H1 (cell line): Measurements from ENCODE around the gene ZFP36L1. TPM values are rescaled to one million over a fixed set of nuclear protein-coding genes. Genes with fewer than 3 reads are reported as not detected.

Experiments
- ATF2 ChIP-seq: IDR thresholded peaks from 2 replicates; pipeline ENCODE4 v1.6.1; 2012; ENCODE audit warnings: low read length, inconsistent platforms
- BRCA1 ChIP-seq: IDR thresholded peaks from 2 replicates; pipeline ENCODE4 v1.6.1; 2012; ENCODE audit warnings: low read depth, low read length, improper control_type of control experiment
- GABPA ChIP-seq: IDR thresholded peaks from 2 replicates; pipeline ENCODE4 v1.6.1; 2011; ENCODE audit warnings: mild to moderate bottlenecking, low read length, moderate library complexity, borderline replicate concordance; ENCODE audit not compliant: insufficient read depth
- KDM4A ChIP-seq: IDR thresholded peaks from one replicate; pipeline ENCODE4 v1.7.1; 2012; ENCODE audit warnings: low read depth, mild to moderate bottlenecking, moderate library complexity, low read length, inconsistent platforms; ENCODE audit not compliant: severe bottlenecking
- SP4 ChIP-seq: IDR thresholded peaks from 2 replicates; pipeline ENCODE4 v1.6.1; 2012; ENCODE audit warnings: low read length, inconsistent platforms
- TAF1 ChIP-seq: IDR thresholded peaks from 2 replicates; pipeline ENCODE4 v1.6.1; 2011; ENCODE audit warnings: mild to moderate bottlenecking, low read depth, low read length
- ZNF274 ChIP-seq: IDR thresholded peaks from 2 replicates; pipeline ENCODE4 v1.7.0; 2012; ENCODE audit warnings: low read length, borderline replicate concordance; ENCODE audit errors: extremely low read depth
- polyA plus RNA-seq, 7 experiments: library from polyadenylated mRNA; depleted of rRNA in 3 of 7; stranded (reverse) in 5 of 7; unstranded in 2 of 7; fragments of >200 nt in 5 of 7; fragments of 200-250 nt in 2 of 7; gene quantifications; 1 replicate in 5 of 7; 2 replicates in 1 of 7; 4 replicates in 1 of 7; pipeline versions ENCODE4 v1.2.1 to v1.2.3, GENCODE V29; 2011 to 2013; ENCODE audit warnings: missing spikeins in 2 of 7, mixed read lengths in 2 of 7
- total RNA-seq: library from RNA; stranded (reverse); fragmentation: NEBNext Ultra II Directional; extraction: Animal tissue kit (Norgen Biotek cat#: 25700); gene quantifications from 2 replicates; pipeline ENCODE4 v1.2.1, GENCODE V29; 2021
- TF ChIP-seq, protein P1 (sequence below): fragments of 300-600 bp; sonication (generic); IDR thresholded peaks from 2 replicates; pipeline ENCODE4 v1.7.1; 2012; ENCODE audit warnings: low read length, moderate library complexity, mild to moderate bottlenecking, inconsistent platforms; ENCODE audit not compliant: insufficient replicate concordance

ZFP36L1 gene
- total and polyA plus RNA-seq, 2 of the 8 experiments (the other 6 are each of a cell fraction or from before 2014, with no cell fraction given): 80.4 to 132 TPM

DNA sequence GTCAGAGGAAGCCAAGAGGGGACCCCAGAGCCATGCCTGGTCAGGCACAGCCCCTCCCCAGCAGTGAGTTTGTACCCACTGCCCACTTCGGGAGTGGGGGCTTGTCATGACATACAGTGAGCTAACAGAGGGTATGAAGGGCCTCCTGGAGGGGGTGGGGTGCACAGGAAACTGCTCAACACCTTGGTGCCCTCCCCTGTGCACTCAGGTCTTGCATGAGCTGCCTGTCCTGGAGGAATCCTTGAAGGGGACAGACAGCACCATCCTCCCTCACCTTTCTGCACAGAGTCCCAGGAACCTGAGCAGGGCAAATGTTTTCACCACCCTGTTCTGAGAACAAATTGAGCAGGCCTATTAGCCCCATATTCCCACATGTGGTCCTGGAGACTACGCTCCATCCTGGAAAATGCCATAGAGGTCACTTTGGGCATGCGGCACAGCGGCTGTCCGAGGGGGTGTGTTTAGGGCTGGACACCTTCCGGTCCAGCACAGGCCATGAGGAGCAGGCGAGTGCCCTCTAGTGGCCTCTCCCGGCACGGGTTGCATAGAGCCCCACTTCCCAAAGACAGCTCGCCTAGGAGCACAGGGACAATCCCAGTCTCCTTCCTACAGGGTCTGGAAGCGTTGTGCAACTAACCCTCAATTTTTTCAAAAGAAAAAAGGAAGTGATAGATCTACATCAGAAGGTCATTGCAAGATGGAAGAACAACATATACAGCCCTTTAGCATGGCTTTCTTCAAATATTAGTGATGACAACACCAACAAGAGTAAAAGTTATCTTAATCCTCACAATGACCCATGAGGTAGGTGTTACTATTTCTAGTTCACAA, 31.9 kb upstream of the ZFP36L1 start (continued):
- TF ChIP-seq, protein P1, sequence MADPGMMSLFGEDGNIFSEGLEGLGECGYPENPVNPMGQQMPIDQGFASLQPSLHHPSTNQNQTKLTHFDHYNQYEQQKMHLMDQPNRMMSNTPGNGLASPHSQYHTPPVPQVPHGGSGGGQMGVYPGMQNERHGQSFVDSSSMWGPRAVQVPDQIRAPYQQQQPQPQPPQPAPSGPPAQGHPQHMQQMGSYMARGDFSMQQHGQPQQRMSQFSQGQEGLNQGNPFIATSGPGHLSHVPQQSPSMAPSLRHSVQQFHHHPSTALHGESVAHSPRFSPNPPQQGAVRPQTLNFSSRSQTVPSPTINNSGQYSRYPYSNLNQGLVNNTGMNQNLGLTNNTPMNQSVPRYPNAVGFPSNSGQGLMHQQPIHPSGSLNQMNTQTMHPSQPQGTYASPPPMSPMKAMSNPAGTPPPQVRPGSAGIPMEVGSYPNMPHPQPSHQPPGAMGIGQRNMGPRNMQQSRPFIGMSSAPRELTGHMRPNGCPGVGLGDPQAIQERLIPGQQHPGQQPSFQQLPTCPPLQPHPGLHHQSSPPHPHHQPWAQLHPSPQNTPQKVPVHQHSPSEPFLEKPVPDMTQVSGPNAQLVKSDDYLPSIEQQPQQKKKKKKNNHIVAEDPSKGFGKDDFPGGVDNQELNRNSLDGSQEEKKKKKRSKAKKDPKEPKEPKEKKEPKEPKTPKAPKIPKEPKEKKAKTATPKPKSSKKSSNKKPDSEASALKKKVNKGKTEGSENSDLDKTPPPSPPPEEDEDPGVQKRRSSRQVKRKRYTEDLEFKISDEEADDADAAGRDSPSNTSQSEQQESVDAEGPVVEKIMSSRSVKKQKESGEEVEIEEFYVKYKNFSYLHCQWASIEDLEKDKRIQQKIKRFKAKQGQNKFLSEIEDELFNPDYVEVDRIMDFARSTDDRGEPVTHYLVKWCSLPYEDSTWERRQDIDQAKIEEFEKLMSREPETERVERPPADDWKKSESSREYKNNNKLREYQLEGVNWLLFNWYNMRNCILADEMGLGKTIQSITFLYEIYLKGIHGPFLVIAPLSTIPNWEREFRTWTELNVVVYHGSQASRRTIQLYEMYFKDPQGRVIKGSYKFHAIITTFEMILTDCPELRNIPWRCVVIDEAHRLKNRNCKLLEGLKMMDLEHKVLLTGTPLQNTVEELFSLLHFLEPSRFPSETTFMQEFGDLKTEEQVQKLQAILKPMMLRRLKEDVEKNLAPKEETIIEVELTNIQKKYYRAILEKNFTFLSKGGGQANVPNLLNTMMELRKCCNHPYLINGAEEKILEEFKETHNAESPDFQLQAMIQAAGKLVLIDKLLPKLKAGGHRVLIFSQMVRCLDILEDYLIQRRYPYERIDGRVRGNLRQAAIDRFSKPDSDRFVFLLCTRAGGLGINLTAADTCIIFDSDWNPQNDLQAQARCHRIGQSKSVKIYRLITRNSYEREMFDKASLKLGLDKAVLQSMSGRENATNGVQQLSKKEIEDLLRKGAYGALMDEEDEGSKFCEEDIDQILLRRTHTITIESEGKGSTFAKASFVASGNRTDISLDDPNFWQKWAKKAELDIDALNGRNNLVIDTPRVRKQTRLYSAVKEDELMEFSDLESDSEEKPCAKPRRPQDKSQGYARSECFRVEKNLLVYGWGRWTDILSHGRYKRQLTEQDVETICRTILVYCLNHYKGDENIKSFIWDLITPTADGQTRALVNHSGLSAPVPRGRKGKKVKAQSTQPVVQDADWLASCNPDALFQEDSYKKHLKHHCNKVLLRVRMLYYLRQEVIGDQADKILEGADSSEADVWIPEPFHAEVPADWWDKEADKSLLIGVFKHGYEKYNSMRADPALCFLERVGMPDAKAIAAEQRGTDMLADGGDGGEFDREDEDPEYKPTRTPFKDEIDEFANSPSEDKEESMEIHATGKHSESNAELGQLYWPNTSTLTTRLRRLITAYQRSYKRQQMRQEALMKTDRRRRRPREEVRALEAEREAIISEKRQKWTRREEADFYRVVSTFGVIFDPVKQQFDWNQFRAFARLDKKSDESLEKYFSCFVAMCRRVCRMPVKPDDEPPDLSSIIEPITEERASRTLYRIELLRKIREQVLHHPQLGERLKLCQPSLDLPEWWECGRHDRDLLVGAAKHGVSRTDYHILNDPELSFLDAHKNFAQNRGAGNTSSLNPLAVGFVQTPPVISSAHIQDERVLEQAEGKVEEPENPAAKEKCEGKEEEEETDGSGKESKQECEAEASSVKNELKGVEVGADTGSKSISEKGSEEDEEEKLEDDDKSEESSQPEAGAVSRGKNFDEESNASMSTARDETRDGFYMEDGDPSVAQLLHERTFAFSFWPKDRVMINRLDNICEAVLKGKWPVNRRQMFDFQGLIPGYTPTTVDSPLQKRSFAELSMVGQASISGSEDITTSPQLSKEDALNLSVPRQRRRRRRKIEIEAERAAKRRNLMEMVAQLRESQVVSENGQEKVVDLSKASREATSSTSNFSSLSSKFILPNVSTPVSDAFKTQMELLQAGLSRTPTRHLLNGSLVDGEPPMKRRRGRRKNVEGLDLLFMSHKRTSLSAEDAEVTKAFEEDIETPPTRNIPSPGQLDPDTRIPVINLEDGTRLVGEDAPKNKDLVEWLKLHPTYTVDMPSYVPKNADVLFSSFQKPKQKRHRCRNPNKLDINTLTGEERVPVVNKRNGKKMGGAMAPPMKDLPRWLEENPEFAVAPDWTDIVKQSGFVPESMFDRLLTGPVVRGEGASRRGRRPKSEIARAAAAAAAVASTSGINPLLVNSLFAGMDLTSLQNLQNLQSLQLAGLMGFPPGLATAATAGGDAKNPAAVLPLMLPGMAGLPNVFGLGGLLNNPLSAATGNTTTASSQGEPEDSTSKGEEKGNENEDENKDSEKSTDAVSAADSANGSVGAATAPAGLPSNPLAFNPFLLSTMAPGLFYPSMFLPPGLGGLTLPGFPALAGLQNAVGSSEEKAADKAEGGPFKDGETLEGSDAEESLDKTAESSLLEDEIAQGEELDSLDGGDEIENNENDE: no peak
- 0 out of 2 replicates have a peak, but pooled peaks have one; percentile 34 for TF ChIP-seq BRCA1
- TF ChIP-seq SP4: peak; percentile 78; the same call in 1 of the 2 replicates
- TF ChIP-seq ZNF274: no peak
- TF ChIP-seq ATF2: peak; percentile 52; the same call in 1 of the 2 replicates
- peak; percentile 62 for TF ChIP-seq TAF1
- peak; percentile 97 for TF ChIP-seq GABPA
- TF ChIP-seq KDM4A: no peak
